NCI-H1417 (cell line): ENCODE data around the gene GRPEL2.
"Not testable (repeated sequence)": the region's sequence is repeated elsewhere in the genome, so short reads cannot be mapped to it uniquely, and the experiment has no call there.

Experiments used
- DNase-seq, 3 experiments: peaks; one replicate each; lab custom pipeline; 2025; lab: John Stamatoyannopoulos, UW

The GRPEL2 gene

DNA sequence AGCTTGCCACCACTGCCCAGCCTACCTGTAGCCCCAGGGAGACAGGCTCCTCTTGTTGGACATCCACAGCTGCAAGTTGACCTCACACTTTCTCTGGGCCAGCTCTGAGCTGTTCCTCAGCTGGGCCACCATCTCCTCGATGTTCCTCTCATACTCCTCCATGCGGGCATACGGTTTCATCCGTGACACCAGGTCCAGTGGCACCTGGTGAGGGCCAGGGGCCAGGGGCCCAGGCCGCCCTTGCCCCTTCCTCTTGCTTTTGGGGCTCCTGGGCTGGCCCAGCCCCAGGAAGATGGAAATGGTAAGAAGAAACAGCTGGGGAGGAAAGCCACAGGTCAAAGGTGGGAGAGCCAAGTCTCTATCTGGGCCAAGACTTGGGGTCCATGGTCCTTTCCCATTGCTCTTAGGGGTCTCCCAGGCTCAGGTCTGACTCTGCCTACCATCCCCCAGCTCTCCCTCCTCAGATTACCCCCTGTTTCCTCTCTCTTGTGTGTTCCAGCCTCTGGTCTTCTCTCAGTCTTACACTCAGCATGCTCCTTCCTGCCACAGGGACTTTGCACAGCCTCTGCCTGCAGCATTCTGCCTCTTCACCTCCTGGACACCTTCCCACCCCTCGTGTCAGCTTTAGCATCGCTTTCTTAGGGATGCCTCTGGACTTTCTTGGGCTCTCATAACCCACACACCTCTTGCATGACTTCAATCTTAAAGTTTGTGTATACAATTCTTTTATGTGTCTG lies 31.6 kb downstream of the GRPEL2 start:
- DNase-seq, result no peak

DNA sequence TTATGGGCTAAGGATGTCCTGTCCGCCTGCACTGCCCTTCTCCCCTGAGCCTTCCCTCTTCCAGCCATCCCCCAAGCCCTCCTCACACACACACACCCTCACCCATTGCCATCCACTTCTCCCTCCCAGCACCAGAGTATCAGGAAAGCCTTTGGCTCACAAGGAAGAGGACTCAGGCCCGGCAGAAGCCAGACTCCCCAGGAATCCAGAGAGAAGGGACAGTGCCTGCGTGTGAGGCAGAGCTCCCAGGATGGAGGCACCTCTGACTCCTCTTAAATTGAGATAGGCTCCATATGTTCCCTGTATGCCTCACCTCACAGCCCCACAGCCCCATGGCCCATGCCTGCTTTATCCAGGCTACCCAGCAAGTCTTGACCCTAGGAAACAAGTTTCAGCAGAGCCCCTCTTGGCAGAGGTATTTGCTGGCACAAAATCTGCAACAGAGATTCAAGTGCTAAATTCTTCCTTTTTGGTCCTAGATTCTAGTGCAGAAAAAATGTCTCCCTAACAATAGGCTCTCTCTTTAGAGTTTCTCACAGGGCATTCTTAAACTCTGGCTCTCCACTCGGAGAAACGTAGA lies 33.0 kb downstream of the GRPEL2 start:
- DNase-seq, result no peak

DNA sequence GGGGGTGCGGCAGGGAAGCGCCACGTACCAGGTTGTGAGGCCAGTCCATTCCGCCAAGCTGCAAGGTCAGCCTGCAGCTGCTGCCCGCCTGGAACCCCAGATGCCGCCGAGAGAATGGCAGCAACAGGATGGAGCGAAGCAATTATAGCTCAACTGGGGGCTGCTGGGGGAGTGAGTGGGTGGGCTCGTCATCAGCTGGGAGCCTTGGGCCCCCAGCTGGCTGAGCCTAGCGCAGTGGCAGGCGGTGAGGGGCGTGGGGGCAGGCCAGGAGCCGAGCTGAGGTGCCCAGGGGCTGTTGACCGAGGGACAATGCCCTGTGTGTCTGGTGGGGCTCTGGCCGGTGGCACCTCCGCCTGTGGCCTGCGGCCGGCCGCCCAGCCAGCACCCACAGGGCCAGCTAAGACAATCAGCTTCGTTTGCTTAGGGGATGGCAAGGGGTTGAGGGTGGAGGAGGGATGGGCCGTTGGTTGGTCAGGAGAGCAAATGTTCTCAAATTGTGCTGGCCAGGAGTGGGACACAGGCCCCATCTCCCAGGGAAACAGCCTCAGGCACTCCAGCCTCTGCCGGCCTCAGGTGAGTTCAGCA lies 34.0 kb downstream of the GRPEL2 start, which contains the start of gene IL17B:
IL17B (minus strand) TSS at position 116 of the 585 bp plus-strand sequence; CDS start at position 49, 67 bp downstream.
- DNase-seq, result peak in 1 of 3 experiments; percentile 2

DNA sequence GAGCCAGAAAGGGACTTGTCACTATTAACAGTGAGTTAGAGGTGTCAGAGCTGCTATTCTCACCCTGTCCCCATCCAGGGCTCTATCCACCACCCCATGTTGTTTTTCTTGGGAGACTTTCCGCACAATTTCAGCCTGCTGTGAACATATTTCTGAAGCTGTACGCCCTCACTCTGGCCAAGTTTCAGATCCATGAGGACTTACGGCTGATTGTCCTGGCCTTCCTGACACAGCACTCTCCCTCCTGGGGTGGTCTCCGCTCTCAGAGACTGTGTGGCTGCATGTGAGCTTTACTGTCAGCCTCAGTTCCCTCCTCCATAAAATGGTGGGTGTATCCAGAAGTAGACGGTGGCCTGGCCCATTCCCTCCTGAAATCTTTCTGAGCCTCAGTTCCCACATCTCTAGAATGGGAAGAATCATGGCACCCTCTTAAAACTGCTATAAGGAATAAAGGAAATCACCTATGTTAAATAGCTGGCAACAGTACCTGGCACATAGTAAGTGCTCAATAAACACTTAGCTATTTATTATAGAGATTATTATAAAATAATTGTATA lies 34.6 kb downstream of the GRPEL2 start:
- no peak for DNase-seq

DNA sequence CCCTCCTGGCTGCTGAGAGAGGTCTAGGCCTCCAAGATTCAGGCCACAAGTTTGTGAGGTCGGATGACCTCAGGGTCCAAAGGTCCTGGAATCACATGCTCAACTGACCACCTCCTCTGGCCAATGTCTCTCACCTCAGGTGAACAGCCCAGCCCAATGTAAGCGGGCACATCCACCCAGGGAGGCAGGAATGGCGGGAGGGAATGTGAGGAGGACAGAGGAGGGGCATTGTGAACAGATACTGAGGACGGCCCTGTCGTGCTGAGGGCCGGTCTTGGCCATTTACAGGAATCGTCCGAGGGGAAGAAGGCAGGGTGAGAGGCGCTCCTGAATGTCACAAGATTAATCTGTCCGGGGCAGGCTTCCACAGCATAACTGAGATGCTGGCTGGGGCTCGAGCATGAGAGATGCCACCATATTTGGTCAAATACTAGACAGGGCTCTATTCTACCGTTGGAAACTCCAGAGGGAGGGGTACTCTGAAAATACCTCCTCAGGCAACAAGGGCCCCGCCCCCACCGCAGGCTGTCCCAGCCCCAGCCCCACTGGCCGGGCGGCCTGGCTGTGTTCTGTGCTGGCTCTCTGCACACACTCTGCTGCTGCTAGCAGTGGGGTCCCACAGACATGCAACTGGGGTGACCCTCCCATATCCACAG lies 35.3 kb downstream of the GRPEL2 start:
- no peak for DNase-seq

DNA sequence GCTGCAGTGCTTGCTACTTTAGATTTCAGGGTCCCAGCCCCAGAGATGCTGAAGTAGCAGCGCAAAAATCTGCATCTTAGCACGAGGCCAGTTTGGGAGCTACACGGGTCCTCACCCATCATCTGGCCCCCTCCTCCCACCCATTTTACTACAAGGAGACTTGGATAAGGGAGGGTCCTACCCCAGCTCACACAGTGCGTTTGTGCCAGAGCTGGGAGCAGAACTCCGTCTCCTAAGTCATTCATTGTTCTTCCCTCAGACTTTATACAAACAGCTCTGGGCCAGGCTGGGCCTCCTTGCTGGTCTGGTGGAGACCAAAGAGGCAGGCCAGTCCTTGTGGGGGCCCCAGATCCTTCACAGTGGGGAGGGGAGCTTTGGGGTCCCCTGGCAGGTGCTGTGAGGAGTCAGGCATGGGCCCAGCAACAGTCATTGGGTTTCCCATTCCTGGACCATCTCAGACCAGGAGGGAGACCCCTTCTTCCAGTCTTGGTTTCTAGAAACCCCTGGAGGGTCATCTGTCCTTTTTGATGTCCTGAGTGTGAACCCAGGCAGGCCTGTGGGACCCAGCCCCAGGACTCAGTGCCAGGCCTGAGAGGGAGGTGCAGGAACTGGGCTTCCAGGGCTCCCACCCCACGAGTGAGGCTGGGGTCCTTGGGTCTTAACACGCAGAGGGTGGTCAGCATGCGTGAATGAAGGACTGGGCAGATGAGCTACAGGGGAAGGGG lies 36.1 kb downstream of the GRPEL2 start:
- no peak for DNase-seq

DNA sequence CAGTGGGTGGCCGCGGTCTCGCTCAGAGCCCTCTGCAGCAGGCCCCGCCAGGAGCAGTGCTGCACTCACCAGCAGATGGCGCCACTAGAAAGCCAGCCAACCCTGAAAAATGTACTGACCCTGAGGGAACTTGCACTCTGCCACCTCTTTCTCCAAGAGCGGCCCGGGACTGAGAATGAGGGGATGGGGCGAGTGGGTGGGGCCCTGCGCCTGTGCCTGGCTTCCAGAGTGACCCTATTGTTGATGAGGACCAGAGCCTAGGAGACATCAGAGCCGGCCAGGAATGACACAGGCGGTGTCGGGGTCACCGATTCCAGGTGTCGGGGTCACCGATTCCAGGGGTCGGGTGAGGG lies 36.7 kb downstream of the GRPEL2 start:
- peak; percentile 9 to 58 (median 54) for DNase-seq

DNA sequence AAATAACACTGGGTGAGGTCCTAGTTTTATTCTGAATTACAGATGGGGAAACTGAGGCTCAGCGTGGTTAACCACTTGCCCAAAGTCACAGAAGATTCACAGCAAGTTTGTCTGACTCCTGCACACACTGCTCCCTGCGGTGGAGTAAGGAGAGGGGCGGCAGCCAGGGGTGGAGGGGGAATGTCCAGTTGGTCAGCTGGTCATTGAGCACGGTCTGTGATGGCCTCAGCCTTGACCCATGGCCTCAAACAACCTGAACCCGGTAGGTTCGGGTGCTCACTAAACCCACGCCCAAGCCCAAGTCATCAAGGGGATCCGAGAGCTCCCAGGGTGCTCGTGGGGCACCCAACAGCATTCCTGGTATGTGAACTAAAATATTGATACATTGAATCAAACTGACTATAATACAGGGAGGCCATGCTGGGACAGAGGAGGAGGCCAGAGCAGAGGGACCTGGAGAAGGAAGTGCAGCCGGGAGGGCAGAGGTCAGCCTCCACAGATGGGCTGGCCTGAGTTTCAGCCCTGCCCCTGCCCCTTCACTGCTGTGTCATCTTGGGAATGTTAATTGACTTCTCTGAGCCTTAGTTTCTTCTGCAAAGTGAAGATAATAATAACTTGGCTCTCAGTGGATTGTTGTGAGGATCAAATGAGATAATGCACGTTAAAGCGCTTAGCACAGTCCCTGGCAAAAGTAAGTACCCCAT lies 37.4 kb downstream of the GRPEL2 start:
- DNase-seq, result no peak

DNA sequence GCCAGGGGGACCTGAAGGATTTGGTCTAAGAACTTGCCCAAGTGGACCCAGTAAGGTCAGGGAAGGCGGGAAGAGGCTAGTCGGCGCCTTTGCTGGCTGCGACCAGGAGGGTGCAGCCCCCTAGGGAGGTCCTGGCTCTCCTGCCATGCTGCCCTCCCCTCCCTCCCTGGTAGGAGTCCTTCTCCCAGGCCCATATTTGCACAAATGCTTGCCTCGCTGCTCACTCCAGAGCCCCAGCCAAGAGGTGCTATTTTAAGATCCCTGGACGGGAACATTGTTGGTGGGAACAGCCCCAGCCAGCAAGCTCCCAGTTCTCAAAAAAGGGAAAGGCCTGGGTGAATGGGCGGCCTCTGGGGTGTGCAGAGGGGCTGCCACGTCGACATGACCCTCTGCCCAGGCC lies 38.1 kb downstream of the GRPEL2 start:
- no peak for DNase-seq

DNA sequence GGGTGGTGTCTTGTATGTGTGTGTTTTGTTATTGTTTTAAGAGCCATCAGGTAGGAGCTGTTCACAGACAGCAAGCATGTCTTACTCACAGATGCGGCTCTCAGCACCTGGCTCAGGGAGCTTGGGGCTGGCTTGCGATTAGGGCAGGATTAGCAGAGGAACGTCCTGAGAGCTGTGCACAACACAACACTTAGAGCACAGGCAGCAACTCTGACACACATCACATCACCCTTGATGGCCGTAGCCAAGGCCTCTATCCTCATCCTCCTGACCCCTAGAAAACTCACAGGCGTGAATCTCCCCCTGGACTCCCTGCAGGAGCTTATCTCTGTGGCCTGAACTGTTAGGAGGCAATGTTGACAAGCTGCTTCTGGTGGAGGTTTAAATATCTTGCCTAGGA lies 40.9 kb downstream of the GRPEL2 start:
- no peak for DNase-seq

DNA sequence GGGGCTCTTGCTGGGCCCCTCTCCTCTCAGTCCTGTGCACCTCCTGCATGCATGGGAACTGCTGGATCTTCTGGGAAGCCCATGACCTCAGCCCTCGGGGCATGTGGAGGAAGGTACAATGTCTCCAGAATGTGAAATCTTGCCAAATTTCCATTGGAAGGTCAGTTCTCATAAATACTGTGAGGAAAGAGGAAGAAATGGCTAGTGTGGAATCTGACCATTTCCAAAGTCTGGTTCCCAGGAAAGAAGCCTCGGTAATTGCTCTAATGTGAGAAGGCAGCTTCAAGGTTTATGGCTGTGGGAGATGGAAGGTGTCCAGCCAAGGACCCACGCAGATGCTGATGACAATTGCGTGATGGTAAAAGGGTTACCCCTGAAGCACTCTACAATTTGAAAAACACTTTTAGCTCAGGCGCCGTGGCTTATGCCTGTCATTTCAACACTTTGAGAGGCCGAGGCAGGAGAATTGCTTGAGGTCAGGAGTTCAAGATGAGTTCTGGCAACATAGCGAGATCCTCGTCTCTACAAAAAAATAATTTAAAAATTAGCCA lies 41.9 kb downstream of the GRPEL2 start:
- no peak for DNase-seq

DNA sequence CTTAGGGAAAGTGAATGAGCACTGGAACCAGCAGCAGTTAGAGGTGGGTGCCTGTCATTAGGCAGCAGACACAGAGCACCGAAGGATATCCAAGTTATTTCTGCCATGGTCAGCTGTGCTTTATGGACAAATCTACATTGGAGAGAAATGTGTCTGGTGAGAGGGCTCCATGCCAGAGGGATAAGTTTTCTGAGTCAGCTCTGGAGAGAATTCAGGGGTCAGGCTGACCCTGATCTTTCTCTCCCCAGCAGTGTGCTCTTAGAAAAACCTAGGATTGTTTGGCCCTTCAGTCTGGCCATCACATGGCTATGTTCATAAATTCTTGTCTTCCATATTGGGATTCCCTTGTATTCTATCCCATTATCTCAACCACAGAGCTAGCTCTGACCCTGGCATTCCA lies 42.7 kb downstream of the GRPEL2 start:
- DNase-seq, result no peak

DNA sequence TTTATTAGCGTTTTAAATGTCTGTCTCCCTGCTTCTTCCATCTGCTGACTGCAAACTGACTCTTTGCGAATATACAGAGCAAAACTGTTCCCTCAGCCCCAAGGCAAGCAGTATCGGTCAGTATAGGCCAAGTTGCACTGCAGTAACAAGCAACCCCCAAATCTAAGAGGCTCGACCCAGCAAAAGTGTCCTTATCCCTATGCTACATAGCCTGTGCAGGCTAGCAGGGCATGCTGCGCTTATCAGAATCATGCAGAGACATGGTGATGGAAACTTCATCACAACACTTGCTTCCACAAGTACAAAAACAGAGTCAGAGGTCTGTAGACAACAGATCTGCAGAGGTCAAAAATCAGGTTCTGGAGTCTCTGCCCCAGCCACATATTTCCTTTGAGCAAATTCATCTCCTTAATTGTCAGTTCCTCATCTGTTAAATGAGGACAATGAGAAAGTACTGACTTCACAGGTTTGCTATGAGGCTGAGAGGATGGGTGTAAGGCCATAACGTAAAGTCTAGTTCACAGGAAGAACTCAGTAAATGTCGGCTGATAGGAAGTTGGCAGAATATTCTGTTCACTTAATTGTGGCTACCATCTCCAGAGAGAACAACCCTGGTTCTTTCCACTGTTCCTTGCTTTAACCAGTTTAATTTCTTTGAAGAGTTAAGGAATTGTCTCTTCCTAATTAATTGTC lies 43.3 kb downstream of the GRPEL2 start:
- DNase-seq, result no peak

DNA sequence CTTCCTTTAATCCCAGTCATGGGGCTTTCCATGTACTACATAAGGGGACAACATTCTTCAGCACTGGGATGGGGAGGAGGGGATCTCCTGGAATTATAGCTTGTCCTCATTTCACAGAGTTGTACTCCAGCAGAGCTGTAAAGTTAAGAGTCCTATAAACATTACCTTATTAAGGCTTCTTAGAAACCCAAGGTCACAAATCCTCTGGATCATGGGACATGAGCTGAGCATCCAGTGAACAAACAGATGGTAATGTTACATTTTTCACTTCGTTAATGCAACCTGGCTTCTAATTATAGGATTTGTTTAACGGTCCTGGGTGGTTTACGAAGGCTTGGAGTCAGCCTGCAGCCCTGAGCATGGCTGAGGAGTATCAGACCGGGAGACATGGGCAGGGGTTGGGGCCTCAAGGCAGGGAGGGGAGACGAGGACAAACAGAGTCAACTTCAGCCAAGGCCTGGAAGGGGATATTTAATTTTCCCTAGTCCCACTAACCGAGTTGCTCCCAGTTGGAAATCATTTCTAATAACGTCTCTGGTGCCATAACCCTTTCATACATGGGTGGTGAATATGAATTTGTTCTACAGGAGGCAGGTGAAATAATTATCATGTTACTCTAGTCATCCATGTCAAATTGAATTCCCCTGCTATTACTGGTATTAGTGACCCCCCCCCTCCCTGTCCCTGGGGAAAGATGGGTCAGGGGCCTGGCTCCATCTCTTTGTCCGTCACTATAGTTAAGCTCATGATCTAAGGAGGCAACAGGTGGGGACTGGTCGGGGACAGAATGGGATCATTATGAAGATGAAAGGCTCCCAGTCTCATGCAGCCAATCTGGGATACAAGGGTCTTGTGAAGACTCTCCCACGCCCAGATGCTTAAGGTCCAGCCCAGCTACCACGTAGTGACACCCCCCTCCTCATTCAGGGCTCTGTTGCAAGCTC lies 44.5 kb downstream of the GRPEL2 start:
- DNase-seq, result no peak

DNA sequence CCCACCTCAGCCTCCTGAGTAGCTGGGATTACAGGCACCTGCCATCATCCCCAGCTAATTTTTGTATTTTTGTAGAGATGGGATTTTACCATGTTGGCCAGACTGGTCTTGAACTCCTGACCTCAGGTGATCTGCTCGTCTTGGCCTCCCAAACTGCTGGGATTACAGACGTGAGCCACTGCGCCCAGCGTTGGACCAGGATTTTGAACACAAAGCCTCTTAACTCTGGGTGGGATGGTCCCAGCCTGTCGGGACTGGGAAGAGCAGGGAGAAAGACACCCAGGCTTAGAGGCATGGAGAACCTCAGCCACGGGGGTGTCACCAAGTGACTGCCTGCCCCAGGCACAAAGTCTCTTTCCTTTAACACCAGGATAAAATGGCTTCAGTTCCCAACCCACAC lies 45.8 kb downstream of the GRPEL2 start:
- not testable (repeated sequence) for DNase-seq

DNA sequence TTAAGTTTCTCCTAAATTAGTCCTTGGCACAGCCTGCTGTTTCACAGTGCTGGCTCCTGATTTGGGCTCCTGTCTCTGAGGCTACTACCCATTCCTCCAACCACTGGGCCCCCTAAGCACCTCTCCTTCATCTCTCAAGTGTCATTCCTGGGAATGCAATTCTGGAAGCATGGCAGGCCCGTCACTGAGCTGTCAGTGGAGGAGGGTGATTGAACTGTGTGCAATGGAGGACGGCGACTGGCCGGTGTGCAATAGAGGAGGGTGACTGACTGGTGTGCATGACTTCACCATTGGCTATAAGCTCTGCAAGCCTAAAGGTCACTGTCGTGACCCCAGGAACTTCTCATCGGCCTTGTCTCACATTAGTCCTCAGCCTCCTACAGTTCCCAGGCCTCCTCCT lies 46.2 kb downstream of the GRPEL2 start:
- DNase-seq, result no peak

DNA sequence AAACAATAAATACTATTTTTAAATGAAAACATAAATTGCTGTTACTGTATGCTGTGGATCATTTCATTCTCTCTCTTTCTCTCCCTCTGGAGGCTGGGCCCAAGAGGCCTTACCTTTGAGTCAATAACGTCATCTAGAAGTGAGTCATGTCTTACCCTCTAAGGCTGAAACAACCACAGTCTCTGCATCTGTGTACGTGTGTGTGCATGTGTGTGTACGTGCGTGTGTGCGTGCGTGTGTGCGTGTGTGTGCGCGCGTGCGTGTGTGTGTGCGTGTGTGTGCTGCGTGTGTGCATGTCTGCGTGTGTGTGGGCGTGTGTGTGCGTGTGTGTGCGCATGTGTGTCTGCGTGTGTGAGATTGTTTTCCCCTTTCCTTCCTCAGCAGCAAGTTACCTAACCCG lies 47.4 kb downstream of the GRPEL2 start:
- DNase-seq, result no peak

DNA sequence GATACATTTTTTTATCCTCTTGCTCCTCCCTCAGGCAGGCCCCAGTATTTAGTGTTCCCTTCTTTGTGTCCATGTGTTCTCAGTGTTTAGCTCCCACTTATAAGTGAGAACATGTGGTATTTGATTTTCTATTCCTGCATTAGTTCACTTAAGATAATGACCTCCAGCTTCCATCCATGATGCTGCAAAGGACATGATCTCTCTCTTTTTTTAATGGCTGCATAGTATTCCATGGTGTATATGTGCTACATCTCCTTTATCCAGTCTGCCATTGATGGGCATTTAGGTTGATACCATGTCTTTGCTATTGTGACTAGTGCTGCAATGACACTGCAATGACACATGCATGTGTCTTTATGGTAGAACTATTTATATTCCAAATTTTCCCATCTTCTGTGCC lies 49.7 kb downstream of the GRPEL2 start:
- DNase-seq, result not testable (repeated sequence)

DNA sequence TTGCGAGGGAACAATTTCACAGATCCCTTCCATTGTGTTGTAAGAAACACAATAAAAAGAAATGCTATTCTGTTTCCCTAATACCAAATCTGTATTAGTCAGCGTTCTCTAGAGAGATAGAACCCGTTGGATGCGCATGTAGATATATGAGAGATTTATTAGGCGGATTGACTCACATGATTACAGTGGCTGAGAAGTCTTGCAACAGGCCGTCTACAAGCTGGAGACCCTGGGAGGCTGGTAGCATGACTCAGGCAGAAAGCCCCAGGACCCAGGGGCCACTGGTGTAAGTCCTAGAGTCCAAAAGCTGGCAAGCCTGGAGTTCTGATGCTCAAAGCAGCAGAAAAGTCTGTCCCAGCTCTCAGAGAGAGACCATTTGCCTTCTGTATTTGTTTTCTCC lies 52.2 kb downstream of the GRPEL2 start:
- DNase-seq, result no peak
